Caco-2 (cell line): ENCODE data around the gene NAA30. TPM values are rescaled to one million over a fixed set of nuclear protein-coding genes. Genes with fewer than 3 reads are reported as not detected.

Experiments
- BruUV-seq: library from RNA; stranded (reverse); fragments of 400-500 nt; replicated peaks from 2 replicates; lab custom pipeline; 2021; lab: Mats Ljungman, UMichigan
- CTCF ChIA-PET: fragments of 300-600 bp; sonication (Branson Sonifier 250); formaldehyde crosslinking; loops from one replicate; lab custom pipeline; 2022; ENCODE audit warnings: antibody characterized with exemption; lab: Charles Lee
- POLR2A ChIA-PET: fragments of 300-600 bp; sonication (Branson Sonifier 250); formaldehyde crosslinking; loops from one replicate; lab custom pipeline; 2022; ENCODE audit warnings: antibody characterized with exemption; lab: Charles Lee
- DNase-seq, 2 experiments: peaks; one replicate each; pipeline versions ENCODE4 v3.0.0 to v3.0.0-alpha.2; 2020 to 2022
- H3K27me3 ChIP-seq: replicated peaks from 2 replicates; pipeline ENCODE4 v1.6.0; 2011; ENCODE audit warnings: low read length; ENCODE audit not compliant: control insufficient read depth, insufficient read depth
- H3K36me3 ChIP-seq: 2 replicates; pipeline ENCODE4 v1.5.1; 2011; ENCODE audit warnings: low read length; ENCODE audit not compliant: control insufficient read depth, insufficient read depth
- H3K4me1 ChIP-seq: fragments of 250-450 bp; sonication (Bioruptor Pico); 2 replicates; pipeline ENCODE4 v1.5.1; 2020; ENCODE audit warnings: mild to moderate bottlenecking
- H3K4me3 ChIP-seq: 2 replicates; pipeline ENCODE4 v1.5.1; 2011; ENCODE audit warnings: low read depth, mild to moderate bottlenecking, control low read depth, low read length
- H3K9me3 ChIP-seq: fragments of 250-450 bp; sonication (Bioruptor Pico); 2 replicates; pipeline ENCODE4 v1.5.1; 2020; ENCODE audit warnings: mild to moderate bottlenecking, moderate library complexity
- H3K27ac Mint-ChIP-seq: one replicate; pipeline ENCODE4 v1.8.0; 2022; ENCODE audit warnings: mixed read lengths; ENCODE audit not compliant: unreplicated experiment
- H3K27me3 Mint-ChIP-seq: one replicate; pipeline ENCODE4 v1.8.0; 2022; ENCODE audit warnings: mixed read lengths; ENCODE audit not compliant: insufficient read depth, unreplicated experiment
- H3K36me3 Mint-ChIP-seq: one replicate; pipeline ENCODE4 v1.8.0; 2022; ENCODE audit warnings: mild to moderate bottlenecking, mixed read lengths; ENCODE audit not compliant: insufficient read depth, unreplicated experiment
- H3K4me1 Mint-ChIP-seq: one replicate; pipeline ENCODE4 v1.8.0; 2022; ENCODE audit warnings: low read depth, mixed read lengths; ENCODE audit not compliant: unreplicated experiment
- H3K4me3 Mint-ChIP-seq: one replicate; pipeline ENCODE4 v1.8.0; 2022; ENCODE audit warnings: mild to moderate bottlenecking, moderate library complexity, mixed read lengths; ENCODE audit not compliant: unreplicated experiment
- H3K9me3 Mint-ChIP-seq: one replicate; pipeline ENCODE4 v1.8.0; 2022; ENCODE audit warnings: mixed read lengths; ENCODE audit not compliant: unreplicated experiment
- CTCF ChIP-seq, 2 experiments: fragments of 200-600 bp in 1 of 2; IDR thresholded peaks; 1 replicate in 1 of 2; 2 replicates in 1 of 2; pipeline versions ENCODE4 v1.5.1 to v1.8.0; 2011 to 2022; ENCODE audit warnings: antibody characterized with exemption in 1 of 2, control low read depth in 1 of 2, inconsistent platforms in 1 of 2, low read depth in 1 of 2, low read length in 1 of 2, mild to moderate bottlenecking in 1 of 2, moderate library complexity in 1 of 2; ENCODE audit not compliant: insufficient read depth in 1 of 2, severe bottlenecking in 1 of 2, unreplicated experiment in 1 of 2
- intact Hi-C: fragments of 100-400 bp; cut with micrococcal nuclease; formaldehyde crosslinking; loops from one replicate; pipeline ENCODE4 v1.10.0; 2022; ENCODE audit not compliant: unreplicated experiment
- total RNA-seq: library from RNA; stranded (reverse); gene quantifications from 2 replicates; pipeline ENCODE4 v1.2.3, GENCODE V29; 2022

Gene NAA30
- total RNA-seq, 1 experiment from 2014 or later = 23.7 TPM

DNA sequence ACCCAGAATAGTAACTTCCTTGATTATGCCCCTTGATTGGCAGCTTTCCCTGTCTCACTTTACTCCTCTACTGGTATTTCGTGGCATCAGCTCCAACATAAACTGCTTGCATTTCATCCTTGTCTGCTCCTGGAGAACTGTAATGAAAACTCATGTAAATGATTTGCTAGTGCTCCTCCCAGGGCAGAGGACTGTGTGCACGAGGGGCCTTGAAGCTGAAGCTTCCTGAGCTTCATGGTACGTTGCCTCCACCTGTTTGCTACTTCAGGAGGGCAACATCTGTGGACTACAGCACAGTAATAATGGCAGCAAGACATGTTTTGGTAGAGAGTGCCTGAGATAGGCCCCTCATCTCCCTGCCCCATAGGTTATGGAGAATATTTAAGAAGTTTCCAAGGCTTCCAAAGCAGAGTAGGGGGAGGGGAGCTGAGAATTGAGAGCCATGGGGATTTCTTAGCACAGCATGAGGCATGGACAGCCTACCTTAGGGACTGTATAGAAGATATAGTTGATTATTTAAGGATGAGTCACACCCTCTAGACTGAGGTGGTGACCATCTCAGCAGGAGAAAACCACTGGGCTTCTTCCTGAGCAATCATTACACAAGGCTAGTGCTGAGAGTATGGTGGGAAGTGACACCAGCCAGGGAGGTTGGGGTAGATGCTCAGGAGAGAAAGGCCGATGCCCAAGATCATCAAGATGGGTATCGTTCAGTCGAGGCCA is 73.8 kb downstream of the NAA30 start:
- H3K4me1 ChIP-seq = no peaks in the 10 kb centered on the region

More for the DNA sequence above, 73.8 kb downstream of the NAA30 start:
- no peak for DNase-seq
- H3K27me3 Mint-ChIP-seq = no peaks in the 10 kb centered on the region
- POLR2A ChIA-PET = no interaction called here
- no peak overlapping the region for H3K27ac Mint-ChIP-seq
- no peak for TF ChIP-seq CTCF (IDR thresholded peaks at IDR 0.05; ENCODE audit: insufficient read depth in 1 of 2, low read depth in 1 of 2, low read length in 1 of 2, severe bottlenecking in 1 of 2, unreplicated experiment in 1 of 2)
- CTCF ChIA-PET = no interaction called here
- Histone ChIP-seq H3K27me3 (no peaks in the 10 kb centered on the region; the same call in 1 of the 2 replicates), H3K36me3 (no peaks in the 10 kb centered on the region), H3K4me3 (no peak overlapping the region), H3K9me3 (no peaks in the 10 kb centered on the region)
- H3K9me3 Mint-ChIP-seq = no peaks in the 10 kb centered on the region
- H3K36me3 Mint-ChIP-seq = no peaks in the 10 kb centered on the region
- intact Hi-C loops = no loop called here
- no TSS peak for BruUV-seq
- H3K4me1 Mint-ChIP-seq = no peaks in the 10 kb centered on the region
- no peak overlapping the region for H3K4me3 Mint-ChIP-seq

Other genes starting within 250 kb of the NAA30 start
- 66.5 and 69.8 TPM in 2 replicates for gene EXOC5, start 121.7 kb upstream of the NAA30 start, total RNA-seq
- gene AP5M1, start 121.6 kb upstream of the NAA30 start, total RNA-seq = 39.4 and 47.8 TPM in 2 replicates
- gene CCDC198, start 103.3 kb downstream of the NAA30 start, total RNA-seq = 0.66 and 1.1 TPM in 2 replicates